Measurements from ENCODE around the gene PIANP. TPM values are rescaled to one million over a fixed set of nuclear protein-coding genes. Genes with fewer than 3 reads are reported as not detected.

PIANP gene
- total RNA-seq, 2 donors from 2014 or later, result 2.6 to 7.1 TPM

DNA sequence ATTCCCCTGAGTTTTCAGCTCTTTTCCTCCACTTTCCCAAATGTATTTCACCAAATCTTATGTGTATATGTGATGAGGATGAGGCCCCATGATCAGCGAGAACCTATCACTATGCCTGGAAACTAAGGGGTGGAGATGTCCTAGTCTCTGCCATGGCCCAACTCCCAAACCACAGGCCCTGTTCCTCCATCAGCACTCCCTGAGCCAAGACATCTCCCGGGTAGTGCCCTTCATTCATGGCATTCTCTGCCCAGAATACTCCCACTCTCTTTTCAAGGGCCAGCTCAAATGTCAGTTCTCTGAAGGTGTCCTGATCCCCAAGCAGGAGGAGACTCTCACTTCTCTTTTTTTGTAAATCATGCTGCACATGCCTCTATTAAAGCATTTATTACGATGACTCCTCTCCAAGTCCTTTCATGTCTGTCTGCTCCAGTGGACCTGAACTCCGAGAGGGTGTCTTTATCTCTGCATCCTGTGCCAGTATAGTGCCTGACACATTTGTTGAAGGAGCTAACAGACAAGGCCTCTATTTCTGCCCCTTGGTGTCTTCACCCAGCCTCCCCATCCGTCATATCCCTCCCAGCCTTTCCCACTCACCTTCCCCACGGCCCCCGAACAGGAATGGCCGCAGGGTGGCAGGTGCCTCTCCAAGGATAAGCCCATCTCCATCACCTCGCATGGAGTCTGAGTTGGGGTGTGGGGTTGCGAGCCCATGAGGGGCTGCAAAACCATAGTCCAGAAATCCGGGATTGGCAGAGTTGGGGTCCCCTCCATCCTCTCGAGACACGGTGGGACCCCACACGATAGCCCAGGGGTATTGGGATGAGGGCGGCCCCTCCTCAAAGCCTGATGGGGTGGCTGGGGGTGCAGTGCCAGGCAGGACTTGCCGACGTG, 3.7 kb downstream of the PIANP start:
- Mint-ChIP-seq H3K27me3 (ENCODE audit: insufficient read depth) (peaks cover 82% of the 10 kb centered on the region), H3K4me3 (no peak overlapping the region), H3K27ac (no peak overlapping the region), H3K9me3 (peaks cover 4% of the 10 kb centered on the region), H3K36me3 (ENCODE audit: low read depth) (no peaks in the 10 kb centered on the region), H3K4me1 (peaks cover 15% of the 10 kb centered on the region)
- Histone ChIP-seq H3K9me3 (ENCODE audit: control insufficient read depth, low read length) (no peaks in the 10 kb centered on the region), H3K9ac (ENCODE audit: extremely low read depth, low read length, poor library complexity, severe bottlenecking) (no peak overlapping the region), H3K27ac (ENCODE audit: low read depth, low read length) (no peak overlapping the region), H3K4me1 (ENCODE audit: control insufficient read depth, insufficient read depth, low read length) (no peaks in the 10 kb centered on the region), H3K4me3 (ENCODE audit: low read length) (no peak overlapping the region), H3K36me3 (ENCODE audit: control insufficient read depth, insufficient read depth, low read length) (no peaks in the 10 kb centered on the region), H3K27me3 (ENCODE audit: control insufficient read depth, insufficient read depth, low read length, poor library complexity, severe bottlenecking) (peaks cover 28% of the 10 kb centered on the region)
- DNase-seq, result no peak
- WGBS, 2 experiments (ENCODE audit: insufficient coverage in 1 of 2, insufficient read length in 1 of 2), result 93% methylated on average over 11 to 17 of the region's 17 CpGs
- TF ChIP-seq, protein P1, sequence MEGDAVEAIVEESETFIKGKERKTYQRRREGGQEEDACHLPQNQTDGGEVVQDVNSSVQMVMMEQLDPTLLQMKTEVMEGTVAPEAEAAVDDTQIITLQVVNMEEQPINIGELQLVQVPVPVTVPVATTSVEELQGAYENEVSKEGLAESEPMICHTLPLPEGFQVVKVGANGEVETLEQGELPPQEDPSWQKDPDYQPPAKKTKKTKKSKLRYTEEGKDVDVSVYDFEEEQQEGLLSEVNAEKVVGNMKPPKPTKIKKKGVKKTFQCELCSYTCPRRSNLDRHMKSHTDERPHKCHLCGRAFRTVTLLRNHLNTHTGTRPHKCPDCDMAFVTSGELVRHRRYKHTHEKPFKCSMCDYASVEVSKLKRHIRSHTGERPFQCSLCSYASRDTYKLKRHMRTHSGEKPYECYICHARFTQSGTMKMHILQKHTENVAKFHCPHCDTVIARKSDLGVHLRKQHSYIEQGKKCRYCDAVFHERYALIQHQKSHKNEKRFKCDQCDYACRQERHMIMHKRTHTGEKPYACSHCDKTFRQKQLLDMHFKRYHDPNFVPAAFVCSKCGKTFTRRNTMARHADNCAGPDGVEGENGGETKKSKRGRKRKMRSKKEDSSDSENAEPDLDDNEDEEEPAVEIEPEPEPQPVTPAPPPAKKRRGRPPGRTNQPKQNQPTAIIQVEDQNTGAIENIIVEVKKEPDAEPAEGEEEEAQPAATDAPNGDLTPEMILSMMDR (conservative IDR thresholded peaks at IDR 0.05), result no peak

DNA sequence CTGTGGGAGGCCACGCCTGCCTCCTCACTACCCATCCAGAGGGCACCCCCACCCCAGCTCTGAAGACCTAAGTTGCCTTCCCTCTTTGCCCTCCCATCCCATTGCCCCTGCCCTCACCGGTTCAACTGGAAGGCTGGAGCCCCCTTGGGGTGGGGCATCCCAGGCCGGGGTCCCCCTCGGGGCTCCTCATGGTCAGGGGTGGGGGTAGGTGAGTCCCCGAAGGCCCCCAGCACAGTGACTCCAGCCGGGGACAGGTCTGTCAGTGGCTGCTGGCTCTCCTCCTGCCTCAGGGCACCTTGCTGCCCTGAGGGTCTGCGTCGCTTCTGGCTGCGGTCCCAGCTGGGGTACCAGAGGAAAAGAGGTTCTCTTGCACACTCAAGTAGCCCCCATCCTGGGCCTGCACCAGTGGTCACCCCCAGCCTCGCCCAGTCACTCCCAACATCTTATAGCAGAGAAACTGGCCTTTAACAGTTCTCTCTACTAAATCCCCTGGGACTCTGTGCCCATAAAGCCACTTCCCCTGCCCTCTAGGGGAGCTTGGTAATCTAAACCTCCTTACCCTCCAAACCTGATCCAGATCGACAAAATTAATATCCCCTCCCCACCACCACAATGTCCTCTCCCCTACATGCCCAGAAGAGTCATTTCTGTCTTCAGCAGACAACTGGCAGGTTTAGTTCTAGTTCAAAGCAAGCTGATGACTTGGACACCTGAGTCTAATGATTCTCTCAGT, 5.1 kb downstream of the PIANP start:
- Mint-ChIP-seq H3K27ac (no peak overlapping the region), H3K4me1 (peaks cover 15% of the 10 kb centered on the region), H3K4me3 (no peak overlapping the region), H3K36me3 (ENCODE audit: low read depth) (no peaks in the 10 kb centered on the region), H3K9me3 (no peaks in the 10 kb centered on the region), H3K27me3 (ENCODE audit: insufficient read depth) (peaks cover 68% of the 10 kb centered on the region)
- Histone ChIP-seq H3K9ac (ENCODE audit: extremely low read depth, low read length, poor library complexity, severe bottlenecking) (no peak overlapping the region), H3K9me3 (ENCODE audit: control insufficient read depth, low read length) (no peaks in the 10 kb centered on the region), H3K27me3 (ENCODE audit: control insufficient read depth, insufficient read depth, low read length, poor library complexity, severe bottlenecking) (peaks cover 15% of the 10 kb centered on the region), H3K27ac (ENCODE audit: low read depth, low read length) (no peak overlapping the region), H3K36me3 (ENCODE audit: control insufficient read depth, insufficient read depth, low read length) (no peaks in the 10 kb centered on the region), H3K4me3 (ENCODE audit: low read length) (no peak overlapping the region), H3K4me1 (ENCODE audit: control insufficient read depth, insufficient read depth, low read length) (no peaks in the 10 kb centered on the region)
- TF ChIP-seq, protein P1 (conservative IDR thresholded peaks at IDR 0.05), result no peak
- WGBS, 2 experiments (ENCODE audit: insufficient coverage in 1 of 2, insufficient read length in 1 of 2), result 80 to 88% methylated on average over 3 to 11 of the region's 11 CpGs
- no peak for DNase-seq

DNA sequence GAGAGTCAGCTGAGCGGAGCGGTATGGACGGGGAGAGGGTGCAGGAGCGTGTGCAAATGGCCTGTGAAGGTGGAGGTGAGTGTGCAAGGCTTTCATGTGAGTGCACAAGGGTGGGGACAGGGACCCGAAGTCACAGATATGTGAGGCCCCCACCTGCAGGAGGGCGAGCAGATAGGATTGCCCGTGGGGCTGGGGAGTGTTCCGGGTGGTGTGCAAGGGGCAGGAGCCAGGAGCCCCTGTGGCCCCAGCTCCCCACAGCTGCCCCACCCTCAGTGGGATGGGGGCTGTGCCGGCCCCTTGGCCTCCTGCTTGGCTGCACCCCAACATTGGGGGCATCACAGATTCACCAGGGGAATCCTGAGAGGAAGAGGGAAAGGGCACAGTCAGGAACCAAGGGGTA, 5.9 kb downstream of the PIANP start:
- H3K27ac ChIP-seq (ENCODE audit: low read depth, low read length), result no peak overlapping the region
- H3K9ac ChIP-seq (ENCODE audit: extremely low read depth, low read length, poor library complexity, severe bottlenecking), result no peak overlapping the region
- no peak for DNase-seq
- 94 to 100% methylated on average over 4 to 9 of the region's 9 CpGs for WGBS, 2 experiments (ENCODE audit: insufficient coverage in 1 of 2, insufficient read length in 1 of 2)
- Mint-ChIP-seq H3K27me3 (ENCODE audit: insufficient read depth) (peaks cover 63% of the 10 kb centered on the region), H3K27ac (no peak overlapping the region), H3K9me3 (no peaks in the 10 kb centered on the region), H3K4me1 (peaks cover 21% of the 10 kb centered on the region), H3K4me3 (no peak overlapping the region), H3K36me3 (ENCODE audit: low read depth) (no peaks in the 10 kb centered on the region)
- H3K9me3 ChIP-seq (ENCODE audit: control insufficient read depth, low read length), result no peaks in the 10 kb centered on the region
- no peaks in the 10 kb centered on the region for H3K36me3 ChIP-seq (ENCODE audit: control insufficient read depth, insufficient read depth, low read length)
- TF ChIP-seq, protein P1 (conservative IDR thresholded peaks at IDR 0.05), result no peak
- H3K27me3 ChIP-seq (ENCODE audit: control insufficient read depth, insufficient read depth, low read length, poor library complexity, severe bottlenecking), result peaks cover 8% of the 10 kb centered on the region
- no peaks in the 10 kb centered on the region for H3K4me1 ChIP-seq (ENCODE audit: control insufficient read depth, insufficient read depth, low read length)
- no peak overlapping the region for H3K4me3 ChIP-seq (ENCODE audit: low read length)
